ENCODE data around the gene GCKR.

GRCh38 chr2:27496357-27497287, at the start of gene GCKR:
- TF ChIP-seq CTCF (IDR thresholded peaks at IDR 0.05; ENCODE audit: extremely low read depth in 1 of 2, insufficient read depth in 1 of 2, low read depth in 1 of 2, low read length in 2 of 2) = no peak
- no peak for TF ChIP-seq EZH2 (IDR thresholded peaks at IDR 0.05; ENCODE audit: borderline replicate concordance, low read depth, low read length, severe bottlenecking)
- no peak for TF ChIP-seq MYC (IDR thresholded peaks at IDR 0.05; ENCODE audit: low read depth, low read length)
- no peak for TF ChIP-seq MAX (IDR thresholded peaks at IDR 0.05; ENCODE audit: insufficient read depth, insufficient read length)
